MCF 10A (cell line): Measurements from ENCODE around the gene SMARCD1. TPM values are rescaled to one million over a fixed set of nuclear protein-coding genes. Genes with fewer than 3 reads are reported as not detected.

ENCODE experiments used
- BruUV-seq: library from RNA; stranded (reverse); fragments of 400-500 nt; replicated peaks from 2 replicates; lab custom pipeline; 2021; lab: Mats Ljungman, UMichigan
- CTCF ChIA-PET: fragments of 300-600 bp; sonication (Branson Sonifier 250); formaldehyde crosslinking; extraction: SDS; loops from one replicate; lab custom pipeline; 2021; ENCODE audit warnings: antibody characterized with exemption, inconsistent platforms; lab: Yijun Ruan, JAX
- POLR2A ChIA-PET: fragments of 300-600, 350-650 bp; sonication (Branson Sonifier 250); formaldehyde crosslinking; extraction: SDS; loops from one replicate; lab custom pipeline; 2020; ENCODE audit warnings: antibody characterized with exemption, inconsistent platforms; lab: Yijun Ruan, JAX
- DNase-seq: peaks from one replicate; pipeline ENCODE4 v3.0.0-alpha.2; 2018; ENCODE audit not compliant: unreplicated experiment
- H3K27ac Mint-ChIP-seq: one replicate; pipeline ENCODE4 v1.8.0; 2022; ENCODE audit warnings: mild to moderate bottlenecking, low read depth, mixed read lengths; ENCODE audit not compliant: unreplicated experiment
- H3K27me3 Mint-ChIP-seq: one replicate; pipeline ENCODE4 v1.8.0; 2022; ENCODE audit warnings: mixed read lengths; ENCODE audit not compliant: insufficient read depth, unreplicated experiment
- H3K36me3 Mint-ChIP-seq: one replicate; pipeline ENCODE4 v1.8.0; 2022; ENCODE audit warnings: mild to moderate bottlenecking, moderate library complexity, mixed read lengths; ENCODE audit not compliant: insufficient read depth, unreplicated experiment
- H3K4me1 Mint-ChIP-seq: one replicate; pipeline ENCODE4 v1.8.0; 2022; ENCODE audit warnings: mixed read lengths; ENCODE audit not compliant: insufficient read depth, unreplicated experiment
- H3K4me3 Mint-ChIP-seq: one replicate; pipeline ENCODE4 v1.8.0; 2022; ENCODE audit warnings: mild to moderate bottlenecking, moderate library complexity, mixed read lengths; ENCODE audit not compliant: unreplicated experiment
- H3K9me3 Mint-ChIP-seq: one replicate; pipeline ENCODE4 v1.8.0; 2022; ENCODE audit warnings: mixed read lengths; ENCODE audit not compliant: unreplicated experiment
- intact Hi-C: fragments of 100-400 bp; cut with micrococcal nuclease; formaldehyde crosslinking; loops from 2 replicates; pipeline ENCODE4 v1.14.1; 2022
- total RNA-seq: library from RNA; stranded (reverse); gene quantifications from 2 replicates; pipeline ENCODE4 v1.2.3, GENCODE V29; 2022
- TF ChIP-seq, protein P1 (sequence below): fragments of 200-600 bp; IDR thresholded peaks from one replicate; pipeline ENCODE4 v1.8.0; 2022; ENCODE audit warnings: antibody characterized with exemption, mild to moderate bottlenecking; ENCODE audit not compliant: unreplicated experiment

The SMARCD1 gene
- total RNA-seq, 1 experiment from 2014 or later, result 58.7 TPM

DNA sequence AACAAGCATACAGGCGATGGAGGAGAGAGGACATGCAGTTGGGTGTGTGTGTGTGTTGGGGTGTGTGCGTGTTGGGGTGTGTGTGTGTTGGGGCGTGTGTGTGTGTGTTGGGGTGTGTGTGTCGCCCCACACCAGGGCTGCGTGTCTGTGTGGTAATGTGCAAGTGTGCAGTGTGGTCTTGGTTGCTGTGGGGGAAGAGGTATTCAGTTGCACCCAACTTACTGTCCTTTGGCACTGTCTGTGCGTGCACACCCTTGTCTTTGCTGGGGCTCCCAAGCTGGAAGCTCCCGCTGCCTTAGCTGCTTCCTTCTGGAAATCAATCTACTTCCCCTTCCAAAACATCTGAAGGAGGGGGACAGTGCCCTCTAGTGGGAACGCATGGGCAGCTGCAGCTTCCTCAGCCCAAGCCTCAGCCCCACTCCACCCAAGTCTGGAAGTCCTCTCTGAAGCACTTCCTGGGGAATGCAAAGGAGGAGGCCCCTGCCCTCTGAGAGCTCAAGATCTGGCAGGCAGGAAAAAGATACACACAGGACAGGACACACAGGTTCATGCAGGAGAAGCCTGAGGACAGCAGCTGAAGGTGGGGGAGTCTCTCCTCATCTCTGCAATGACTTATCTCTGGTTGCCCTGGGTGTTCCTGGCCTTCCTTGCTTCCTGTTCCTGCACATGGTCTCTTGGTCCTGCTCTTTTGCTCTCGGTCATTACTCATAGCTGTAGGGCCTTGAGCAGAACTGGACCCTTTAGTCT, 14.7 kb upstream of the SMARCD1 start:
- Mint-ChIP-seq H3K4me1 (peaks cover 15% of the 10 kb centered on the region), H3K27me3 (no peaks in the 10 kb centered on the region), H3K4me3 (no peak overlapping the region), H3K36me3 (no peaks in the 10 kb centered on the region), H3K27ac (no peak overlapping the region), H3K9me3 (no peaks in the 10 kb centered on the region)
- BruUV-seq, result no TSS peak
- POLR2A ChIA-PET, result interaction anchor here (0.7 to 1.2 kb wide), 8 partner anchors 11 to 1389 kb away, joined by 3 to 5 read pairs (median 4); partner anchors contain the start of genes BCDIN3D and COX14
- CTCF ChIA-PET, result interaction anchor here (0.6 to 11.8 kb wide), 49 partner anchors 9 to 1838 kb away, joined by 3 to 241 read pairs (median 4); partner anchors contain the start of genes AQP6, COX14, RACGAP1 and SMARCD1
- TF ChIP-seq, protein P1, sequence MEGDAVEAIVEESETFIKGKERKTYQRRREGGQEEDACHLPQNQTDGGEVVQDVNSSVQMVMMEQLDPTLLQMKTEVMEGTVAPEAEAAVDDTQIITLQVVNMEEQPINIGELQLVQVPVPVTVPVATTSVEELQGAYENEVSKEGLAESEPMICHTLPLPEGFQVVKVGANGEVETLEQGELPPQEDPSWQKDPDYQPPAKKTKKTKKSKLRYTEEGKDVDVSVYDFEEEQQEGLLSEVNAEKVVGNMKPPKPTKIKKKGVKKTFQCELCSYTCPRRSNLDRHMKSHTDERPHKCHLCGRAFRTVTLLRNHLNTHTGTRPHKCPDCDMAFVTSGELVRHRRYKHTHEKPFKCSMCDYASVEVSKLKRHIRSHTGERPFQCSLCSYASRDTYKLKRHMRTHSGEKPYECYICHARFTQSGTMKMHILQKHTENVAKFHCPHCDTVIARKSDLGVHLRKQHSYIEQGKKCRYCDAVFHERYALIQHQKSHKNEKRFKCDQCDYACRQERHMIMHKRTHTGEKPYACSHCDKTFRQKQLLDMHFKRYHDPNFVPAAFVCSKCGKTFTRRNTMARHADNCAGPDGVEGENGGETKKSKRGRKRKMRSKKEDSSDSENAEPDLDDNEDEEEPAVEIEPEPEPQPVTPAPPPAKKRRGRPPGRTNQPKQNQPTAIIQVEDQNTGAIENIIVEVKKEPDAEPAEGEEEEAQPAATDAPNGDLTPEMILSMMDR, result peak; percentile 93
- DNase-seq, result peak; percentile 80
- intact Hi-C loops, result loop anchor here (1.0 to 10.0 kb wide), 4 partner anchors 103 to 564 kb away; no protein-coding TSS in a partner anchor

DNA sequence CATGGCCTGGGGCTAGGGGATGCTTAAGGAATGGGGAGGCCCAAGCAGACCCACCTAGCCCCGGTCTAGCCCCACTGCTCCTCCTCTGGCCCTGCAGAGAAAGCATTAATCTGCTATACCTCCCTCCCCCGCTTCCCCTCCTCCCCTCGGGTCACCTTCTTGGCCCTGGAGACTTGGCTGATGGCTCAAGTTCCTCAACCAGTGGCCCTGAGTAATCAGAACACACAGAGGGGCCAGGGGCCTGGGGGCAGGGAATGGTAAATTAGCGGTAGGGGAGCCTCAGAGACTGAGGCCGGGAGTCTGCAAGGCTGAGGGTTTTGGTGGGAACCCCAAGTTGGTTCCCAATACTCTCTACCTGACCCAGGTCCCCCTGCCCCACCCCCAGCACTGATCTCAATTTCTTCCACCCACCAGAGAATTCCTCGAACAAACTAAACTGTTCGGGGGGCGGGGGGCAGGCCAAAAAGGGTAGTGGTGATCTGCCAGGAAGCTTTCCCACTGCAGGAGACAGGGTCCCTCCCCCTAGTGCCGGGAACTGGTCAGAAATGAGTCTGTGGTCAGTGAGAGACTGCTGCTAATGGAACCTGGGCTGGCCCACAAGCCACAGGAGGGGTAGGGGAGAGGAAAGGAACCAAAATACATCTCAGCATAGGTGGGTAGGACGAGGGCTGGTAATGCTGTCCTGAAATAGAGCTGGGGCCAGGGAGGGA, 12.8 kb upstream of the SMARCD1 start:
- H3K9me3 Mint-ChIP-seq, result no peaks in the 10 kb centered on the region
- no peak overlapping the region for H3K4me3 Mint-ChIP-seq
- DNase-seq, result no peak
- no TSS peak for BruUV-seq
- H3K4me1 Mint-ChIP-seq, result peaks cover 15% of the 10 kb centered on the region
- H3K27ac Mint-ChIP-seq, result no peak overlapping the region
- TF ChIP-seq, protein P1, result no peak
- no peaks in the 10 kb centered on the region for H3K27me3 Mint-ChIP-seq
- H3K36me3 Mint-ChIP-seq, result no peaks in the 10 kb centered on the region
- POLR2A ChIA-PET, result no interaction called here
- intact Hi-C loops, result loop anchor here (10.0 kb wide), 1 partner anchor 562 kb away; no protein-coding TSS in a partner anchor
- CTCF ChIA-PET, result interaction anchor here (0.5 to 11.8 kb wide), 8 partner anchors 10 to 346 kb away, joined by 3 to 241 read pairs (median 15); partner anchors contain the start of genes AQP6 and SMARCD1

DNA sequence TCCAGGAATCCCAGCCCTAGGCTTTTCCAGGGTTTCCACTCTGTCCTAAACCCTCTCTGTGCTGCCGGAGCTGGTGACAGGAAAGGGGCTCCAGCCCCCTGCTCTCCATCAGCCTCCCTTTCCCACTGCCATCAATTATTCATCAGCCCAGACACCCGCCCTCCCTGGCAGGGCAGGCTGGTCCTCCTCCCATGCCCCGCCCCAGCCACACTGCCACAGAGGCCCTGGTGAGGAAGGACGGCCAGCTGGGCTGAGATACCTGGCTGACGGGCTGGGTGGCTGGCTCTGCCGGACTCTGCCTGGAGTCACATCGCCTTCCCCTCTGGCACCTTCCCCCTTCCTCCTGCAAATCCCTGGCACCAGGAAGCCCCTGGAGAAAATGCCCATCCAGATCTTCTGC, 11.9 kb upstream of the SMARCD1 start:
- TF ChIP-seq, protein P1, result no peak
- BruUV-seq, result no TSS peak
- Mint-ChIP-seq H3K27me3 (no peaks in the 10 kb centered on the region), H3K9me3 (no peaks in the 10 kb centered on the region), H3K36me3 (no peaks in the 10 kb centered on the region), H3K4me3 (no peak overlapping the region), H3K27ac (no peak overlapping the region), H3K4me1 (peaks cover 15% of the 10 kb centered on the region)
- intact Hi-C loops, result loop anchor here (10.0 kb wide), 1 partner anchor 562 kb away; no protein-coding TSS in a partner anchor
- ChIA-PET POLR2A (no interaction called here), CTCF (interaction anchor here (0.8 to 11.8 kb wide), 7 partner anchors 11 to 104 kb away, joined by 3 to 241 read pairs (median 16); partner anchors contain the start of gene AQP6)
- no peak for DNase-seq
